GM12874 (cell line): ENCODE data around the gene PGBD2.

ENCODE experiments used
- TF ChIP-seq, protein P1 (sequence below): IDR thresholded peaks from 2 replicates; pipeline ENCODE4 v1.5.1; 2011; ENCODE audit warnings: low read depth, mild to moderate bottlenecking, control low read depth, low read length, moderate library complexity; ENCODE audit not compliant: insufficient read depth

Gene PGBD2

GRCh38 chr1:248861616-248862015 is 44.4 kb upstream of the PGBD2 start:
- TF ChIP-seq, protein P1, sequence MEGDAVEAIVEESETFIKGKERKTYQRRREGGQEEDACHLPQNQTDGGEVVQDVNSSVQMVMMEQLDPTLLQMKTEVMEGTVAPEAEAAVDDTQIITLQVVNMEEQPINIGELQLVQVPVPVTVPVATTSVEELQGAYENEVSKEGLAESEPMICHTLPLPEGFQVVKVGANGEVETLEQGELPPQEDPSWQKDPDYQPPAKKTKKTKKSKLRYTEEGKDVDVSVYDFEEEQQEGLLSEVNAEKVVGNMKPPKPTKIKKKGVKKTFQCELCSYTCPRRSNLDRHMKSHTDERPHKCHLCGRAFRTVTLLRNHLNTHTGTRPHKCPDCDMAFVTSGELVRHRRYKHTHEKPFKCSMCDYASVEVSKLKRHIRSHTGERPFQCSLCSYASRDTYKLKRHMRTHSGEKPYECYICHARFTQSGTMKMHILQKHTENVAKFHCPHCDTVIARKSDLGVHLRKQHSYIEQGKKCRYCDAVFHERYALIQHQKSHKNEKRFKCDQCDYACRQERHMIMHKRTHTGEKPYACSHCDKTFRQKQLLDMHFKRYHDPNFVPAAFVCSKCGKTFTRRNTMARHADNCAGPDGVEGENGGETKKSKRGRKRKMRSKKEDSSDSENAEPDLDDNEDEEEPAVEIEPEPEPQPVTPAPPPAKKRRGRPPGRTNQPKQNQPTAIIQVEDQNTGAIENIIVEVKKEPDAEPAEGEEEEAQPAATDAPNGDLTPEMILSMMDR, result no peak

DNA sequence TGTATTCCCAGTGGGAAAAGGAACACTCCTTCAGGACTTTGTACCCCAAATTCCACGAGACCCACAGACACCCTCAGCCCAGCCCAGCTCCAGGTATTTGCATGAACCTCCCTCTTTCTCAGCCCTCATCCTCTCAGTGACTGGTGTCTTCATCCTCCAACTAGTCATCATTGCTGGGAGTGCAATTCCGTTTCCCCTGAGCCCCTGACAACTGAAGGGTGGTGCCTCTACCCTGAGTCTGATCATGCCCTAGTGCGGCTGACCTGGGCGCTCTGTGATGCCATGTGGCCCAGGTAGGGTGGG is 43.4 kb upstream of the PGBD2 start:
- TF ChIP-seq, protein P1, result no peak

GRCh38 chr1:248862998-248863881 is 42.8 kb upstream of the PGBD2 start:
- TF ChIP-seq, protein P1, result no peak

DNA sequence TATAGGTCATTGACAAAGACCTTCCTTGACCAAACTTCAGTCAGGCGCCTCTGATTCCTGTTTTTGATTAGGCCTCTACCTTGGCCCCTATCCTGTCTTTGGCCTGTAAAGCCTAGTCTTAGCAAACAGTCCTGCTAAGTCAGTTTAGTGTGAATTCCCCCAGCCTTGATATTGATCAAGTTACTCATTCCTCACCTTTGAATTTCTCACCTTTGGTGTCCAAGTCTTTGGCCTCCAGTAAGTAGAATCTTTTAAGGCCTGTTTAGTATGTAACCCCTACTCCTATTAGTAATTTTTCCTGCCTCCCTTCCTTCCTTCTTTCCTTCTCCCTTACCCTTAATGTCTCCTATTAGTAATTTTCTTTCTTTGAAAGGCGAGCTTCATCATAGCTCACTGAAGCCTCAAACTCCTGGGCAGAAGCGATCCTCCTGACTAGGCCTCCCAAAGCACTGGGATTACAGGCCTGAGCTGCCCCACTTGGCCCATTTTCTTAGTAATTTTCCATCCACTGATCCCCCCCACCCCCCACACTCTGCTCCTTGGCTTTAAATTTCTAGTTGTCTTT is 34.1 kb upstream of the PGBD2 start:
- TF ChIP-seq, protein P1, result no peak

DNA sequence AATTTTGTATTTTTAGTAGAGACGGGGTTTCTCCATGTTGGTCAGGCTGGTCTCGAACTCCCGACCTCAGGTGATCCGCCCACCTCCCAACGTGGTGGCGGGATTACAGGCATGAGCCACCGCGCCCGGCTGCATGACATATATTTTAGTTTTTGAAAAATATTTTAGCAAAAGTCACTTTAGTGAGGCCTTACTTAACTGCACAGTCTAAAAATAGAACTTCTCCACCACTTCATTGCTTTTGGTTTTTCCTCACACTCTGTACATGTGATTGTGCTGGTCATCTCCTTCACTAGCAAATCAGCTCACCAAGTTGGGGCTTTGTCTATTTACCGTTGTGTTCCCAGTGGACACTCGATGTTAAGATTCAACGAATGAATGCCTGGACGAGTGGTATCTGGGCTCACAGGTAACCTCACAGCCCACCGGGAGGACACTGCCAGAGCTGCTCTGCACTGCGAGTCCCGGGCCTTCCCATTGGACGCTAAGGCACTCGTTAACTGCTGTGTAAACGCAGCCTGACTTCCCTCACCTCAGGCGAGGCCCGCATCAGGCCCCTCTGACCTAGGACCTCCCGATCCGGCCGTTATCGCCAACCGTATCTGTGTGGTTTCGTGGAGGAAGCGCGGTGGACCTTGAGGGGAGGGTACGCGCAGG is 33.2 kb upstream of the PGBD2 start:
- TF ChIP-seq, protein P1, result no peak

DNA sequence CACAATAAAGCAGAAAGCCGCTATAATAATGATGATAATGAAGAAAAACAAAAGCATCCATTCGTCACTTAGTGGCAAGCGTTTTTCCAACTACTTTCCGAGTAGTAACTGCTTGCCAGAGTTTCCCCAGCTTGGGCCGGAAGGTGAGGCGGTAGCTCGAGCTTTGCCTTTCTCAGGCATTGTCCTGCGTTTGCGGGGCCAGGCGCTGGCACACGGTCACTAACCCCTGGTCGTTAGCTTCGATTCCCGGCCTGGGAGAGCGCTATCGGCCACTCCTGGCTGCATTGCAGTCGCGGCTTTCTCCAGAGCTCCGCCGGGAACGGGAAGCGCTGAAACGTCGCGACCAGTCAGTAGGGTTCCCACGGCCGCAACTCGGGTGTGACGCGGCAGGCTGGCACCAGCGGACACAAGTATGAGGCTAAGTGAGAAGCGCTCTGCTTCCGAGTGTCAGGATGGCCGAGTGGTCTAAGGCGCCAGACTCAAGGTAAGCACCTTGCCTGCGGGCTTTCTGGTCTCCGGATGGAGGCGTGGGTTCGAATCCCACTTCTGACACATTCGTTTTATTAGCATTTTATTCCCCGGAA is 32.5 kb upstream of the PGBD2 start:
- TF ChIP-seq, protein P1, result no peak

- TF ChIP-seq, protein P1, result no peak
Observed at GRCh38 chr1:248873993-248874533, 32.0 kb upstream of the PGBD2 start.
